ENCODE measurements around the gene NTN4. TPM values are rescaled to one million over a fixed set of nuclear protein-coding genes. Genes with fewer than 3 reads are reported as not detected.

NTN4 gene
- total and polyA plus RNA-seq, 10 of the 15 experiments (the other 5 are each of a cell fraction or from before 2014, with no cell fraction given), result 0.15 TPM; not detected in 9

DNA sequence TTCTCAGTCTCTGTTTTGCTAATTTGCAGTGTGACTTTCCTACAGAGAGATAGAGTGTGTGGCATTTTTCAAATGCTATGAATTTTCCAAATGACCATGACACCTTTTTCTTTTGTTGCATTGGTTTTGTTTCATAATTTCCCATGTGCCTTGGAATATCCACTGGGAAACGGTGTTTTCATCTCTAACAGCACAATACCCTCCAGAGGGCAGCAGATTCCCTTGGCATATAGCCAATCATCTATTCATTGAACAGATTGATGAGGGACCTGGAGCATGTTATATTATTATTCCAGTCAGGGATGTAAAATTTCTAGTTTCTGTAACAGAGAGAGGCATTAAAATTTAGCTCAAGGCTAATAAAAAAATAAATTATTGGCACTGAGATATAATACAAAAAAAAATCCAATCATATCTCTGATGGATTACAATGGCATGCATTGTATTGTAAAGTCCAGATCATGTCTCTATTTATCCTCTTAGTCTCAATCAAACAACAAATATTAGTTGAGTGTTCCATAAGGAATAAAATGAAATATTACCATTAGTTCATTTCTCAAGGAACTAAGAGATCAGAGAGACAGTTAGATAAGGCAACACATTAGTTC is 29.6 kb upstream of the NTN4 start:
- BruUV-seq (replicated peaks), result no TSS peak
- ChIA-PET POLR2A (no interaction called here), SMC1A (ENCODE audit: uncharacterized antibody, unreplicated experiment) (no interaction called here), RAD21 (ENCODE audit: unreplicated experiment) (no interaction called here), CTCF (no interaction called here)
- Histone ChIP-seq H3K27ac (ENCODE audit: control insufficient read depth, insufficient read depth) (no peak overlapping the region), H3K27me3 (replicated peaks in 1 of 2; ENCODE audit: control insufficient read depth in 2 of 2, insufficient read depth in 2 of 2, low read length in 1 of 2) (peaks cover 0 to 2% of the 10 kb centered on the region in 2 experiments; a peak in 2 of 4 replicates), H3K79me2 (ENCODE audit: control insufficient read depth, insufficient read depth, low read length) (no peaks in the 10 kb centered on the region), H3K4me3 (no peak overlapping the region), H3K4me2 (ENCODE audit: control insufficient read depth, insufficient read depth) (no peak overlapping the region), H3K36me3 (ENCODE audit: control insufficient read depth in 2 of 2, insufficient read depth in 2 of 2, low read length in 1 of 2) (no peaks in the 10 kb centered on the region), H4K20me1 (ENCODE audit: control insufficient read depth, insufficient read depth) (no peaks in the 10 kb centered on the region), H2AFZ (ENCODE audit: control insufficient read depth, low read depth, low read length) (no peak overlapping the region), H3K9ac (ENCODE audit: control insufficient read depth, insufficient read depth, low read length) (no peak overlapping the region), H3K9me3 (replicated peaks; ENCODE audit: control insufficient read depth, insufficient read depth, low read length) (no peaks in the 10 kb centered on the region), H3K4me1 (ENCODE audit: control insufficient read depth, insufficient read depth, low read length) (no peaks in the 10 kb centered on the region)
- in situ Hi-C loops (cut with MboI), result no loop called here
- WGBS (ENCODE audit: insufficient coverage, insufficient replicate concordance, low lambda C conversion rate, missing lambda C conversion rate), result 0% methylated on average over 1 of the region's 1 CpG
- DNase-seq (ENCODE audit: low read depth, low spot score) (no peak), ATAC-seq (no peak), FAIRE-seq (no peak)
- intact Hi-C loops (cut with micrococcal nuclease; ENCODE audit: unreplicated experiment), result no loop called here
- no peak for TF ChIP-seq CBFB (IDR thresholded peaks at IDR 0.05; ENCODE audit: low read depth)
- no peak for TF ChIP-seq SIN3A (IDR thresholded peaks at IDR 0.05; ENCODE audit: low read depth, low read length)
- no peak for TF ChIP-seq IKZF2 (IDR thresholded peaks at IDR 0.05)
- no peak for TF ChIP-seq SMAD5 (IDR thresholded peaks at IDR 0.05; ENCODE audit: low read depth)
- no peak for TF ChIP-seq BHLHE40 (IDR thresholded peaks at IDR 0.05; ENCODE audit: borderline replicate concordance in 1 of 2, low read depth in 2 of 2, low read length in 1 of 2)
- TF ChIP-seq, protein P1, sequence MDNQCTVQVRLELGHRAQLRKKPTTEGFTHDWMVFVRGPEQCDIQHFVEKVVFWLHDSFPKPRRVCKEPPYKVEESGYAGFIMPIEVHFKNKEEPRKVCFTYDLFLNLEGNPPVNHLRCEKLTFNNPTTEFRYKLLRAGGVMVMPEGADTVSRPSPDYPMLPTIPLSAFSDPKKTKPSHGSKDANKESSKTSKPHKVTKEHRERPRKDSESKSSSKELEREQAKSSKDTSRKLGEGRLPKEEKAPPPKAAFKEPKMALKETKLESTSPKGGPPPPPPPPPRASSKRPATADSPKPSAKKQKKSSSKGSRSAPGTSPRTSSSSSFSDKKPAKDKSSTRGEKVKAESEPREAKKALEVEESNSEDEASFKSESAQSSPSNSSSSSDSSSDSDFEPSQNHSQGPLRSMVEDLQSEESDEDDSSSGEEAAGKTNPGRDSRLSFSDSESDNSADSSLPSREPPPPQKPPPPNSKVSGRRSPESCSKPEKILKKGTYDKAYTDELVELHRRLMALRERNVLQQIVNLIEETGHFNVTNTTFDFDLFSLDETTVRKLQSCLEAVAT (IDR thresholded peaks at IDR 0.05), result no peak
- TF ChIP-seq SUPT20H (IDR thresholded peaks at IDR 0.05; ENCODE audit: borderline replicate concordance, control insufficient read depth, low read depth, low read length), result no peak
- TF ChIP-seq TBL1XR1 (IDR thresholded peaks at IDR 0.05; ENCODE audit: low read depth, low read length), result no peak
- TF ChIP-seq, protein P2, sequence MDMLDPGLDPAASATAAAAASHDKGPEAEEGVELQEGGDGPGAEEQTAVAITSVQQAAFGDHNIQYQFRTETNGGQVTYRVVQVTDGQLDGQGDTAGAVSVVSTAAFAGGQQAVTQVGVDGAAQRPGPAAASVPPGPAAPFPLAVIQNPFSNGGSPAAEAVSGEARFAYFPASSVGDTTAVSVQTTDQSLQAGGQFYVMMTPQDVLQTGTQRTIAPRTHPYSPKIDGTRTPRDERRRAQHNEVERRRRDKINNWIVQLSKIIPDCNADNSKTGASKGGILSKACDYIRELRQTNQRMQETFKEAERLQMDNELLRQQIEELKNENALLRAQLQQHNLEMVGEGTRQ (IDR thresholded peaks at IDR 0.05; ENCODE audit: borderline replicate concordance, low read depth, low read length), result no peak
- TF ChIP-seq, protein P3, sequence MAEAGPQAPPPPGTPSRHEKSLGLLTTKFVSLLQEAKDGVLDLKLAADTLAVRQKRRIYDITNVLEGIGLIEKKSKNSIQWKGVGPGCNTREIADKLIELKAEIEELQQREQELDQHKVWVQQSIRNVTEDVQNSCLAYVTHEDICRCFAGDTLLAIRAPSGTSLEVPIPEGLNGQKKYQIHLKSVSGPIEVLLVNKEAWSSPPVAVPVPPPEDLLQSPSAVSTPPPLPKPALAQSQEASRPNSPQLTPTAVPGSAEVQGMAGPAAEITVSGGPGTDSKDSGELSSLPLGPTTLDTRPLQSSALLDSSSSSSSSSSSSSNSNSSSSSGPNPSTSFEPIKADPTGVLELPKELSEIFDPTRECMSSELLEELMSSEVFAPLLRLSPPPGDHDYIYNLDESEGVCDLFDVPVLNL (IDR thresholded peaks at IDR 0.05; ENCODE audit: low read depth, low read length), result no peak
- TF ChIP-seq, protein P4, sequence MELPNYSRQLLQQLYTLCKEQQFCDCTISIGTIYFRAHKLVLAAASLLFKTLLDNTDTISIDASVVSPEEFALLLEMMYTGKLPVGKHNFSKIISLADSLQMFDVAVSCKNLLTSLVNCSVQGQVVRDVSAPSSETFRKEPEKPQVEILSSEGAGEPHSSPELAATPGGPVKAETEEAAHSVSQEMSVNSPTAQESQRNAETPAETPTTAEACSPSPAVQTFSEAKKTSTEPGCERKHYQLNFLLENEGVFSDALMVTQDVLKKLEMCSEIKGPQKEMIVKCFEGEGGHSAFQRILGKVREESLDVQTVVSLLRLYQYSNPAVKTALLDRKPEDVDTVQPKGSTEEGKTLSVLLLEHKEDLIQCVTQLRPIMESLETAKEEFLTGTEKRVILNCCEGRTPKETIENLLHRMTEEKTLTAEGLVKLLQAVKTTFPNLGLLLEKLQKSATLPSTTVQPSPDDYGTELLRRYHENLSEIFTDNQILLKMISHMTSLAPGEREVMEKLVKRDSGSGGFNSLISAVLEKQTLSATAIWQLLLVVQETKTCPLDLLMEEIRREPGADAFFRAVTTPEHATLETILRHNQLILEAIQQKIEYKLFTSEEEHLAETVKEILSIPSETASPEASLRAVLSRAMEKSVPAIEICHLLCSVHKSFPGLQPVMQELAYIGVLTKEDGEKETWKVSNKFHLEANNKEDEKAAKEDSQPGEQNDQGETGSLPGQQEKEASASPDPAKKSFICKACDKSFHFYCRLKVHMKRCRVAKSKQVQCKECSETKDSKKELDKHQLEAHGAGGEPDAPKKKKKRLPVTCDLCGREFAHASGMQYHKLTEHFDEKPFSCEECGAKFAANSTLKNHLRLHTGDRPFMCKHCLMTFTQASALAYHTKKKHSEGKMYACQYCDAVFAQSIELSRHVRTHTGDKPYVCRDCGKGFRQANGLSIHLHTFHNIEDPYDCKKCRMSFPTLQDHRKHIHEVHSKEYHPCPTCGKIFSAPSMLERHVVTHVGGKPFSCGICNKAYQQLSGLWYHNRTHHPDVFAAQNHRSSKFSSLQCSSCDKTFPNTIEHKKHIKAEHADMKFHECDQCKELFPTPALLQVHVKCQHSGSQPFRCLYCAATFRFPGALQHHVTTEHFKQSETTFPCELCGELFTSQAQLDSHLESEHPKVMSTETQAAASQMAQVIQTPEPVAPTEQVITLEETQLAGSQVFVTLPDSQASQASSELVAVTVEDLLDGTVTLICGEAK (IDR thresholded peaks at IDR 0.05; ENCODE audit: borderline replicate concordance), result no peak
- TF ChIP-seq, protein P5, sequence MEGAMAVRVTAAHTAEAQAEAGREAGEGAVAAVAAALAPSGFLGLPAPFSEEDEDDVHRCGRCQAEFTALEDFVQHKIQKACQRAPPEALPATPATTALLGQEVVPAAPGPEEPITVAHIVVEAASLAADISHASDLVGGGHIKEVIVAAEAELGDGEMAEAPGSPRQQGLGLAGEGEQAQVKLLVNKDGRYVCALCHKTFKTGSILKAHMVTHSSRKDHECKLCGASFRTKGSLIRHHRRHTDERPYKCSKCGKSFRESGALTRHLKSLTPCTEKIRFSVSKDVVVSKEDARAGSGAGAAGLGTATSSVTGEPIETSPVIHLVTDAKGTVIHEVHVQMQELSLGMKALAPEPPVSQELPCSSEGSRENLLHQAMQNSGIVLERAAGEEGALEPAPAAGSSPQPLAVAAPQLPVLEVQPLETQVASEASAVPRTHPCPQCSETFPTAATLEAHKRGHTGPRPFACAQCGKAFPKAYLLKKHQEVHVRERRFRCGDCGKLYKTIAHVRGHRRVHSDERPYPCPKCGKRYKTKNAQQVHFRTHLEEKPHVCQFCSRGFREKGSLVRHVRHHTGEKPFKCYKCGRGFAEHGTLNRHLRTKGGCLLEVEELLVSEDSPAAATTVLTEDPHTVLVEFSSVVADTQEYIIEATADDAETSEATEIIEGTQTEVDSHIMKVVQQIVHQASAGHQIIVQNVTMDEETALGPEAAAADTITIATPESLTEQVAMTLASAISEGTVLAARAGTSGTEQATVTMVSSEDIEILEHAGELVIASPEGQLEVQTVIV (IDR thresholded peaks at IDR 0.05; ENCODE audit: borderline replicate concordance, partially characterized antibody), result no peak
- peak; percentile 21; the same call in 1 of the 2 replicates for TF ChIP-seq RAD21 (IDR thresholded peaks at IDR 0.05; ENCODE audit: insufficient read depth, low read depth, low read length)
- TF ChIP-seq PAX8 (IDR thresholded peaks at IDR 0.05), result no peak
